ENCODE data around the gene HOXD10. TPM values are rescaled to one million over a fixed set of nuclear protein-coding genes. Genes with fewer than 3 reads are reported as not detected.

Gene HOXD10
- total RNA-seq, 1 donor from 2014 or later, result 19.6 TPM

- Histone ChIP-seq H3K9me3 (no peaks in the 10 kb centered on the region), H3K4me1 (peaks cover 11% of the 10 kb centered on the region), H3K4me3 (no peak overlapping the region), H3K36me3 (no peaks in the 10 kb centered on the region), H3K27me3 (no peaks in the 10 kb centered on the region), H3K27ac (no peak overlapping the region)
- no peak for DNase-seq (ENCODE audit: extremely low spot score in 2 of 2)
- no peak for TF ChIP-seq POLR2A (IDR thresholded peaks at IDR 0.05)
- no peak for TF ChIP-seq CTCF (IDR thresholded peaks at IDR 0.05)
- no peak for TF ChIP-seq POLR2AphosphoS5 (IDR thresholded peaks at IDR 0.05; ENCODE audit: insufficient read depth in 1 of 2, low read depth in 1 of 2)
- intact Hi-C loops (cut with DNase I), result loop anchor here (5.0 kb wide), 1 partner anchor 315 kb away; no protein-coding TSS in a partner anchor
These were observed 25.7 kb downstream of the HOXD10 start for GRCh38 chr2:176142281-176142680.

- peaks cover 8% of the 10 kb centered on the region for H3K4me1 ChIP-seq
- no peak for DNase-seq (ENCODE audit: extremely low spot score in 2 of 2)
- TF ChIP-seq CTCF (IDR thresholded peaks at IDR 0.05), result no peak
- TF ChIP-seq POLR2AphosphoS5 (IDR thresholded peaks at IDR 0.05; ENCODE audit: insufficient read depth in 1 of 2, low read depth in 1 of 2), result no peak
- TF ChIP-seq POLR2A (IDR thresholded peaks at IDR 0.05), result no peak
- H3K9me3 ChIP-seq, result no peaks in the 10 kb centered on the region
- intact Hi-C loops (cut with DNase I), result no loop called here
- H3K27me3 ChIP-seq, result no peaks in the 10 kb centered on the region
- no peaks in the 10 kb centered on the region for H3K36me3 ChIP-seq
- H3K4me3 ChIP-seq, result no peak overlapping the region
- no peak overlapping the region for H3K27ac ChIP-seq
These were observed 28.7 kb downstream of the HOXD10 start for GRCh38 chr2:176145085-176145969.

- no peak overlapping the region for H3K27ac ChIP-seq
- intact Hi-C loops (cut with DNase I), result no loop called here
- H3K36me3 ChIP-seq, result no peaks in the 10 kb centered on the region
- H3K27me3 ChIP-seq, result no peaks in the 10 kb centered on the region
- peaks cover under 1% of the 10 kb centered on the region for H3K4me1 ChIP-seq
- no peak for TF ChIP-seq CTCF (IDR thresholded peaks at IDR 0.05)
- TF ChIP-seq POLR2A (IDR thresholded peaks at IDR 0.05), result no peak
- TF ChIP-seq POLR2AphosphoS5 (IDR thresholded peaks at IDR 0.05; ENCODE audit: insufficient read depth in 1 of 2, low read depth in 1 of 2), result no peak
- DNase-seq (ENCODE audit: extremely low spot score in 2 of 2), result no peak
- H3K4me3 ChIP-seq, result no peak overlapping the region
- no peaks in the 10 kb centered on the region for H3K9me3 ChIP-seq
These were observed 29.5 kb downstream of the HOXD10 start for GRCh38 chr2:176146101-176146500.

- H3K9me3 ChIP-seq, result no peaks in the 10 kb centered on the region
- intact Hi-C loops (cut with DNase I), result no loop called here
These were observed 30.1 kb downstream of the HOXD10 start for GRCh38 chr2:176146645-176147044.

More at GRCh38 chr2:176146645-176147044, 30.1 kb downstream of the HOXD10 start:
- Histone ChIP-seq H3K27me3 (no peaks in the 10 kb centered on the region), H3K4me3 (no peak overlapping the region), H3K27ac (no peak overlapping the region), H3K36me3 (no peaks in the 10 kb centered on the region), H3K4me1 (no peaks in the 10 kb centered on the region)
- no peak for DNase-seq (ENCODE audit: extremely low spot score in 2 of 2)
- no peak for TF ChIP-seq POLR2A (IDR thresholded peaks at IDR 0.05)
- TF ChIP-seq POLR2AphosphoS5 (IDR thresholded peaks at IDR 0.05; ENCODE audit: insufficient read depth in 1 of 2, low read depth in 1 of 2), result no peak
- TF ChIP-seq CTCF (IDR thresholded peaks at IDR 0.05), result no peak
